GM18507 (cell line): ENCODE results near the gene BMP10.
"Not testable (repeated sequence)": the region's sequence is repeated elsewhere in the genome, so short reads cannot be mapped to it uniquely, and the experiment has no call there.

Experiments used
- DNase-seq: peaks from one replicate; pipeline ENCODE4 v3.0.0; 2011; ENCODE audit warnings: low read depth; ENCODE audit not compliant: insufficient read length; ENCODE audit errors: extremely low spot score
- FAIRE-seq: peaks from 2 replicates; lab custom pipeline; 2011; peaks lifted over from hg19 to GRCh38; lab: Jason Lieb, UNC

Gene BMP10

GRCh38 chr2:68900496-68901198, 29.4 kb upstream of the BMP10 start:
- DNase-seq (no peak), FAIRE-seq (no peak)

DNA sequence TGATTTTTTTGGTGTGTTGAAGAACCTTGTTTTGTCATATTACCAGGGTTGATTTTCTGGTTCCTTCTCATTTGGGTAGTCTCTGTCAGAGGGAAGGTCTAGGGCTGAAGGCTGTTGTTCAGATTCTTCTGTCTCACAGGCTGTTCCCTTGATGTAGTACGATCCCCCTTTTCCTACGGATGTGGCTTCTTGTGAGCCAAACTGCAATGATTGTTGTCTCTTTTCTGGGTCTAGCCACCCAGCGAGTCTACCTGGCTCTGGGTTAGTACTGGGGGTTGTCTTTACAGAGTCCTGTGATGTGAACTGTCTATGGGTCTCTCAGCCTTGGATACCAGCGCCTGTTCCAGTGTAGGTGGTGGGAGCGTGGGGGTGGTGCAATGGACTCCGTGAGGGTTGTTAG, 24.8 kb upstream of the BMP10 start:
- not testable (repeated sequence) for DNase-seq, FAIRE-seq

DNA sequence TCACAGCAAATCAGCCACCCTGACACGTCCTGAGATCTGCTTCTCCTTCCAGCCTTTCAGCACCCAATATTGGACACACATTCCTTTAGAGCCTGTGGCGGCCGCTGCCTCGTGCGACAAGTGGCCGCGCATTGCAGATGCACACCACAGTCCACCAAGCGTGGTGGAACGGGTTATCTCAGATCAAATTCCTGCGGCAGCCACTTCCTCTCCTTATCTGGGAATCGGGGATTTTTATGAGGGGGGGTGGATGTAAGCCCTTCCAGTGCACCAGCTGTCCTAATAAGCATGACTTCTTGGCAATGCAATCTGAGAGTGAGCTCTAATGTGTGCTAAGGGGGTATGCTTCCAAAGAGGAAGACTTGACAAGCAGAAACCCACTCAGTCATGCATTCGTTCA, 18.3 kb upstream of the BMP10 start:
- FAIRE-seq, result no peak

GRCh38 chr2:68889021-68889420, 17.8 kb upstream of the BMP10 start:
- DNase-seq, result no peak
- no peak for FAIRE-seq

More for the DNA sequence above, 18.3 kb upstream of the BMP10 start:
- DNase-seq, result no peak

DNA sequence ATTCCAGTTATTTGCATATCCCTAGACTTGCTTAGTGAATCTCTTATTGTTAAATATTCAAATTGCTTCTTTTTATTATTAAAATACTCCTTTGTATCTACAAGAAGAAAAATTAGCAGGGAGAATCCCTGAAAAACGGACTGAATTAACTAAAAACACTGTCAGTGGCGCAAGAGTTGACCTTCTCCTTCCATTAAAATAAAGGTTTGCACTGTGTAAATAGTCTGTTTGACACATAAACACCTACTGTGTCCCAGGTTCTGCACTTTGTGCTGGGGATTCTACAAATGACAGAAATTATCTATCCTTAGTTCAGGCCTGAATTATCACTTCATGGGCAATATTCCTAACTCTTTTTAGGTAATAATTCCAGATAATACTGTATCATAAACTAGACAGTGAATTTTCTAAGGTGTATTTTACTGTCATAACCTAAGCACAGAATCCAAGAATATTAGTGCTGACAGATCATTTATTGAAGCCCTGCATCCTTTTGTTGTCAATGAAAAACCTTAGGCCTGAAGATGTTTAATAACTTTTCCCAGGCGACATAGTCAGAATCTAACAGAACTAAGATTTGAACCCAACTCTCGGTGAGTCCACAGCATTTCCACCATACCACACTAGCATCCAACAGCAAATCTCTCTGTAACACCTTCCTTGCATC, 17.0 kb upstream of the BMP10 start:
- FAIRE-seq, result no peak
- DNase-seq, result no peak

DNA sequence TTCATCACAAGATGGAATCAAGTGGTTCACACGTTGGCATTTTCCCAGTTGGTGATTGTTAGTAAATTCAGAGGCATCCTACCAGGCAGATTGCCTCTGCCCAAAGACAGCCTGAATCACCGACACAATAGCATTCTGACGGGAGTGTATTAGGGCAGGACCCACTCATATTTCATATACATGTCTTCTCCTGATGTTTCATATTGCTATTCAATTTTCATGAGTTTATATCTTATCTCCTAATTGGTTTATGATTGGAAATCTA, 14.5 kb upstream of the BMP10 start:
- no peak for FAIRE-seq
- no peak for DNase-seq

GRCh38 chr2:68885074-68885810, 14.0 kb upstream of the BMP10 start:
- DNase-seq (no peak), FAIRE-seq (no peak)

- FAIRE-seq, result no peak
- DNase-seq, result no peak
Measured at GRCh38 chr2:68880213-68880612, 9.0 kb upstream of the BMP10 start.

DNA sequence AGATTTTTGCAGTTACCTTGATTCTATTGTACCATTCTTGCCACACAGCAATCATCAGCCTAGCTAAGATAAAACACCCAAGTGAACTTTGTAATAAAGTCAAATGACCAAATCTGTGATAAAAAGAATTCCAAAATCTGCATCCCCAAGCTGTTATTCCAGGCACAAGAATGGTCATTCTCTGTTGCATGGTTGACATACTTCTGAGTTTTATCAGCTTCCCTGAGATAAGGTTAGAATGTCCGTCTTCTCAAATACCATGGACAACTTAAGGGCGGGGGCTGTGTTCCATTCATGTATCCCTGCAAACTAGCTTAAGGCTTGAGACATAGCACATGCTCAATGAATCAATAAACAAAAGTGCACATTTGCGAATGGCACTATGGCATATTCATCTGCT, 8.1 kb upstream of the BMP10 start:
- DNase-seq, result no peak
- FAIRE-seq, result no peak

DNA sequence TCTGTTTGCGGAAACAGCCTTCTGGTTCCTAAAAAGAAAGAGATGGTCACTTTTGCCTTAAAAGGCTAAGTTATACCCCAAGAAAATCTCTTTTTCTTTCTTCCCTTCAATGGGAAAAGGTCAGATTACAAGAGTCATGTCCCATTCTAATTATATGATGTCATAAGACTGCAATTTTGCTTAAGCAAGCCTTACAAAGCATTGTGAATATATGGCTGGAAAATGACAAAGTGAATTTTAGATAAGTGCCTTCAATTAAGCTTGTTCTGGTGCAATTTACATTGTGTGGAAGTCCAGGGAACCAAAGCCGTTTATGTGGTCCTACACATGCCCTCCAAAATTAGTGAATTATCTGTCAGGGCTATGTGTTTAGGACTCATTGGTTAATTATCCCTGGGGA, 7.6 kb upstream of the BMP10 start:
- DNase-seq, result no peak
- FAIRE-seq, result no peak

- no peak for DNase-seq
- FAIRE-seq, result no peak
Measured at GRCh38 chr2:68878071-68878711, 7.0 kb upstream of the BMP10 start.

- DNase-seq, result no peak
- no peak for FAIRE-seq
Measured at GRCh38 chr2:68877079-68877772, 6.0 kb upstream of the BMP10 start.

DNA sequence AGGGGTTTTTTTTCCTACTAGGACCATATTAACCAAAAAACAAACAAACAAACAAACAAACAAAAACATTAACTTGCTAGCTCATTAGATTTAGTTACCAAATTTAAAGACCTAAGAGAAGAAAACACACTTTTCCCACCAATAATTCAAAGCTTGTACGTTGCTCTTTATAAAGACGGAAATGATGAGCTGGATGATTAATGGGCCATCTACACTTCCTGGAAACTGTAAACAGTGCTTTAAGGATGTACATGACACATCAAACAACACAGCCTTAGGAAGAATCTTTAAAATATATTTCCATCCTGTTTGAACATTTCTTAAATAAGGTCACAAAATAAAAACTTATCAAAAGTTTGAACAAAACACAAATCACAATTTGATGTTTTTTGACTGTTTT, 982 bp downstream of the BMP10 start:
- FAIRE-seq (no peak), DNase-seq (no peak)

- DNase-seq, result no peak
- FAIRE-seq, result no peak
Measured at GRCh38 chr2:68865108-68865507, 6.1 kb downstream of the BMP10 start.

GRCh38 chr2:68863996-68864395, 7.2 kb downstream of the BMP10 start:
- FAIRE-seq (no peak), DNase-seq (no peak)

- FAIRE-seq (no peak), DNase-seq (no peak)
Measured at GRCh38 chr2:68862889-68863288, 8.3 kb downstream of the BMP10 start.

- FAIRE-seq (no peak), DNase-seq (no peak)
Measured at GRCh38 chr2:68861330-68861729, 9.9 kb downstream of the BMP10 start.

DNA sequence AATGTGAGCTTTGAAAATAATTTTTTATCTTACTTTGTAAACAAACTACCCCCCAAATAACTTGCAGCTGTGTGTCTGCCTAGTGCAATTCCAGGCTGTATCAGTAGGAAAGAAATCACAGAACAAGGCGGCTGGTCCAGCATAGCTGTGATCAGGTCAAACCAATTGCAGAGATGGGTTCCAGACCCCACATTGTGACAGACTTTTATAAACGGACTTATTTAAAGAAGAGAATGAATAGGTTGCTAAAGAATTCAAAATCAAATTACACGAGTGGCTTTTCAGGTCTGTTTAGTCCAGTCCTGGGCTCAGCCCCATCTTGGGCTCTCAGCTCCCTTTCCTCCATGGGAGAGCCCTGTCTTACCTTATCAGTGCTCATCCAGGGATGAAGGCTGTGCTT, 11.1 kb downstream of the BMP10 start:
- no peak for FAIRE-seq
- no peak for DNase-seq

DNA sequence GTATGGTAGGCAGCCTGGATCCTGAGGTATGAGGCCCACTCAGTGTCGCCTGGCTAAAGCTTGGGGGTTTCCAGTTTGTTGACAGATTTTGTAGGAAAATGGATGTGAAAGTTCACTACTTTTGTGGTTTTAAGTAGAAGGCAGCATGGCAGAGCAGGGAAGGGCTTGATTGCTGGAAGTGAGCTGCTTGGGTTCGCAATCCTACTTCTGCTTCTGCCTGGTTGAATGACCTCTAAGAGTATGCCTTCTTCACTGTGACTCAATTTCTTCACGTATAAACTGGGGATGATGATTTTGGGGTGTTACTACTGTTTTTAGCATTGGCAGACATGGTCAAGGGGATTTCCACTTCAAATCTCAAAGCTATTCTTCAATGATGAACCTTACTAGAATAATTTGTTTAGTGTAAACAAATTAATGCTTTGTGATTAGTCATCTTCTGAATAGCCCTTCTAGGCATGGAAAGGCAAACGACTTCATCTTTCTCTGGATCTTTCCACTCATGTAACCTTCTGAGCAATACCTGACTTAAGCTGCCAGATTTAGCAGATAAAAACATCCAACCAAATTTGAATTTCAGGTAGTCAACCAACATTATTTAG, 13.2 kb downstream of the BMP10 start:
- DNase-seq (no peak), FAIRE-seq (peak; percentile 53)
